ENCODE results near the gene TDRD9.

- no peak for TF ChIP-seq CTCF (IDR thresholded peaks at IDR 0.05)
- TF ChIP-seq POLR2AphosphoS5 (IDR thresholded peaks at IDR 0.05): no peak
- no peak for TF ChIP-seq EP300 (IDR thresholded peaks at IDR 0.05)
- TF ChIP-seq POLR2A (IDR thresholded peaks at IDR 0.05): no peak
Observed at GRCh38 chr14:103883263-103883523, 45.1 kb upstream of the TDRD9 start.

All from stomach (tissue), 4 donors.